Forelimb muscle (tissue), 1 donor: ENCODE measurements around the gene GJC2. TPM values are rescaled to one million over a fixed set of nuclear protein-coding genes. Genes with fewer than 3 reads are reported as not detected.
"Not testable (repeated sequence)": the region's sequence is repeated elsewhere in the genome, so short reads cannot be mapped to it uniquely, and the experiment has no call there.

Source experiments
- DNase-seq: peaks from one replicate; pipeline ENCODE4 v3.0.0-alpha.2; 2013; ENCODE audit warnings: low read depth
- polyA plus RNA-seq: library from polyadenylated mRNA; unstranded; fragments of 120-200 nt; gene quantifications from one replicate; pipeline ENCODE4 v1.2.1, GENCODE V29; 2013; ENCODE audit not compliant: insufficient read length

The GJC2 gene
- polyA plus RNA-seq, 1 donor: 0.48 TPM

- DNase-seq: not testable (repeated sequence)
Observed at GRCh38 chr1:228173528-228174481, 24.1 kb downstream of the GJC2 start.

GRCh38 chr1:228174482-228175315 is 25.0 kb downstream of the GJC2 start:
- no peak for DNase-seq

GRCh38 chr1:228175316-228176023 is 25.7 kb downstream of the GJC2 start:
- no peak for DNase-seq

GRCh38 chr1:228176024-228176395 is 26.3 kb downstream of the GJC2 start:
- DNase-seq: no peak

- no peak for DNase-seq
Observed at GRCh38 chr1:228176461-228177182, 26.9 kb downstream of the GJC2 start.

GRCh38 chr1:228177183-228177475 is 27.4 kb downstream of the GJC2 start:
- no peak for DNase-seq

- no peak for DNase-seq
Observed at GRCh38 chr1:228177721-228178710, 28.3 kb downstream of the GJC2 start.

GRCh38 chr1:228178737-228179684 is 29.3 kb downstream of the GJC2 start:
- DNase-seq: no peak

- no peak for DNase-seq
Observed at GRCh38 chr1:228180271-228180958, 30.7 kb downstream of the GJC2 start.

GRCh38 chr1:228180959-228181644 is 31.4 kb downstream of the GJC2 start:
- no peak for DNase-seq

- no peak for DNase-seq
Observed at GRCh38 chr1:228181645-228182034, 31.9 kb downstream of the GJC2 start.

GRCh38 chr1:228182296-228183030 is 32.7 kb downstream of the GJC2 start:
- no peak for DNase-seq

GRCh38 chr1:228184152-228184551 is 34.4 kb downstream of the GJC2 start:
- DNase-seq: no peak

GRCh38 chr1:228185641-228185965 is 35.9 kb downstream of the GJC2 start:
- DNase-seq: no peak

GRCh38 chr1:228188249-228188648 is 38.5 kb downstream of the GJC2 start:
- not testable (repeated sequence) for DNase-seq

- DNase-seq: no peak
Observed at GRCh38 chr1:228190182-228190581, 40.5 kb downstream of the GJC2 start.

GRCh38 chr1:228190778-228191177 is 41.0 kb downstream of the GJC2 start:
- DNase-seq: no peak
